KMS-11 (cell line): ENCODE data around the gene CACNA1G.

ENCODE experiments used
- H2AFZ ChIP-seq: fragments of 200-600 bp; sonication (generic); 2 replicates; pipeline ENCODE4 v1.6.1; 2016; ENCODE audit warnings: antibody characterized with exemption, mixed run types, low read depth
- H3K27ac ChIP-seq: fragments of 200-600 bp; sonication (generic); 2 replicates; pipeline ENCODE4 v1.6.1; 2016; ENCODE audit warnings: mild to moderate bottlenecking, mixed run types
- H3K27me3 ChIP-seq: fragments of 200-600 bp; sonication (generic); 2 replicates; pipeline ENCODE4 v1.6.1; 2017; ENCODE audit warnings: mild to moderate bottlenecking, low read depth, mixed run types, moderate library complexity; ENCODE audit not compliant: insufficient read depth
- H3K36me3 ChIP-seq: fragments of 200-600 bp; sonication (generic); 2 replicates; pipeline ENCODE4 v1.6.1; 2017; ENCODE audit warnings: mild to moderate bottlenecking, mixed run types; ENCODE audit not compliant: insufficient read depth
- H3K4me1 ChIP-seq: fragments of 200-600 bp; sonication (generic); 2 replicates; pipeline ENCODE4 v1.6.1; 2016; ENCODE audit warnings: mild to moderate bottlenecking, low read depth, mixed run types; ENCODE audit not compliant: poor library complexity, severe bottlenecking
- H3K4me2 ChIP-seq: fragments of 200-600 bp; sonication (generic); 2 replicates; pipeline ENCODE4 v1.7.0; 2016; ENCODE audit warnings: mild to moderate bottlenecking, mixed run types
- H3K4me3 ChIP-seq: fragments of 200-600 bp; sonication (generic); IDR thresholded peaks from 2 replicates; pipeline ENCODE4 v1.6.1; 2017; ENCODE audit warnings: low read depth, low read length, mixed read lengths; ENCODE audit not compliant: insufficient read depth
- H3K79me2 ChIP-seq: fragments of 200-600 bp; sonication (generic); 2 replicates; pipeline ENCODE4 v1.6.1; 2016; ENCODE audit warnings: low read depth, mixed run types; ENCODE audit not compliant: insufficient read depth
- H3K9ac ChIP-seq: fragments of 200-600 bp; sonication (generic); 2 replicates; pipeline ENCODE4 v1.6.1; 2016; ENCODE audit warnings: mild to moderate bottlenecking, mixed run types
- H4K20me1 ChIP-seq: fragments of 200-600 bp; sonication (generic); 2 replicates; pipeline ENCODE4 v1.6.1; 2016; ENCODE audit warnings: mild to moderate bottlenecking, mixed run types; ENCODE audit not compliant: insufficient read depth
- TF ChIP-seq, protein P1 (sequence below): fragments of 200-600 bp; sonication (generic); conservative IDR thresholded peaks from 2 replicates; pipeline ENCODE4 v1.6.1; 2017; ENCODE audit warnings: low read depth, mild to moderate bottlenecking, antibody characterized with exemption, low read length, moderate library complexity, mixed read lengths

The CACNA1G gene

DNA sequence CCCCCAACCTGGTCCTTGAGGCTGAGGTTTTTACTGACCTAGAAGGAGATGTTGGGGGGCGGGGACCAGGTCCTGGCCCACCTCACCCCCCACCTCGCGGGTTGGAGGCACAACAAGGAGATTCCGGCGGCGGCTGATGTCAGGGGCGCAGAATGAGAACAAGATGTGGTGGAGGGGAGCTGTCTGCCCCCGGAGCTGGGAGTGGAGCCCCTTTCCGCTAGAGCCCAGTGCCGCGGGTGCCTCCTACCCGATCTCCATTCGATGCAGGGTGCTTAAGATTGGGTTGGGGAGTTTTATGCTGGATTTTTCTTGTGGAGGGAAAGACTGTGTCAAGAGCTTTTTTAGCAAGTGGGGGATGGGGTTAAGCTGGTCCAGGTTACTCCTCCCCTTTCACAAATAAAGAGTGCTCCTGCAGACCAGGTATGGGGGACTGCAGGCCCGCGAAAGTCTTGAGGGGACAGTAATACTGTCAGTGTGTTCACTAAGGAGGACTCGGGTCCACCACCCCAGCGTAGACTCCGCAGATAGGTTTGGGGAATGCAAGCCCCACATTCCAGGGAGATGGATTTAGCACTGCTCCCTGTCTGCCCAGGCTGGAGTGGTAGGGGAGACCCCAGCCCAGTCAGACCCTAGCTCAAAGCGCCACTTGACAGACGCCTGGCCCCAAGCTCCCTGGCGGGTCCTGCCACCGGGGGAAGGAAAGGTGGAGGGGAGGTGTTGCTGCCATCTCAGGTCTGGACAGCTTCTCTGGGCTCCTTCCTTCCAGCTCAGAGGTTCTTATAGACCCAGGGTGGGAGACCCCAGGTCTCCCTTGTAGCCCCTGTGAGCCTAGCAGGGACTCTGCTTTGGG, 2.0 kb downstream of the CACNA1G start:
- H3K9ac ChIP-seq, result no peak overlapping the region
- H3K27me3 ChIP-seq, result peaks cover 67% of the 10 kb centered on the region
- H3K27ac ChIP-seq, result no peak overlapping the region
- no peaks in the 10 kb centered on the region for H4K20me1 ChIP-seq
- H2AFZ ChIP-seq, result no peak overlapping the region
- no peaks in the 10 kb centered on the region for H3K36me3 ChIP-seq
- peaks cover 9% of the 10 kb centered on the region for H3K4me1 ChIP-seq
- TF ChIP-seq, protein P1, sequence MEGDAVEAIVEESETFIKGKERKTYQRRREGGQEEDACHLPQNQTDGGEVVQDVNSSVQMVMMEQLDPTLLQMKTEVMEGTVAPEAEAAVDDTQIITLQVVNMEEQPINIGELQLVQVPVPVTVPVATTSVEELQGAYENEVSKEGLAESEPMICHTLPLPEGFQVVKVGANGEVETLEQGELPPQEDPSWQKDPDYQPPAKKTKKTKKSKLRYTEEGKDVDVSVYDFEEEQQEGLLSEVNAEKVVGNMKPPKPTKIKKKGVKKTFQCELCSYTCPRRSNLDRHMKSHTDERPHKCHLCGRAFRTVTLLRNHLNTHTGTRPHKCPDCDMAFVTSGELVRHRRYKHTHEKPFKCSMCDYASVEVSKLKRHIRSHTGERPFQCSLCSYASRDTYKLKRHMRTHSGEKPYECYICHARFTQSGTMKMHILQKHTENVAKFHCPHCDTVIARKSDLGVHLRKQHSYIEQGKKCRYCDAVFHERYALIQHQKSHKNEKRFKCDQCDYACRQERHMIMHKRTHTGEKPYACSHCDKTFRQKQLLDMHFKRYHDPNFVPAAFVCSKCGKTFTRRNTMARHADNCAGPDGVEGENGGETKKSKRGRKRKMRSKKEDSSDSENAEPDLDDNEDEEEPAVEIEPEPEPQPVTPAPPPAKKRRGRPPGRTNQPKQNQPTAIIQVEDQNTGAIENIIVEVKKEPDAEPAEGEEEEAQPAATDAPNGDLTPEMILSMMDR, result no peak
- H3K4me3 ChIP-seq, result no peak overlapping the region
- no peaks in the 10 kb centered on the region for H3K79me2 ChIP-seq
- H3K4me2 ChIP-seq, result no peak overlapping the region

- H3K79me2 ChIP-seq, result no peaks in the 10 kb centered on the region
- no peak overlapping the region for H3K27ac ChIP-seq
- H3K4me1 ChIP-seq, result peaks cover 9% of the 10 kb centered on the region
- no peak overlapping the region for H2AFZ ChIP-seq
- H3K36me3 ChIP-seq, result no peaks in the 10 kb centered on the region
- TF ChIP-seq, protein P1, result no peak
- no peak overlapping the region for H3K4me3 ChIP-seq
- H4K20me1 ChIP-seq, result no peaks in the 10 kb centered on the region
- peaks cover 71% of the 10 kb centered on the region for H3K27me3 ChIP-seq
- no peak overlapping the region for H3K4me2 ChIP-seq
- H3K9ac ChIP-seq, result no peak overlapping the region
Measured at GRCh38 chr17:50563092-50563511, 2.6 kb downstream of the CACNA1G start.

GRCh38 chr17:50564916-50565315, 4.4 kb downstream of the CACNA1G start:
- Histone ChIP-seq H3K27ac (no peak overlapping the region), H3K4me3 (no peak overlapping the region), H3K4me1 (peaks cover 9% of the 10 kb centered on the region), H3K36me3 (no peaks in the 10 kb centered on the region), H3K27me3 (peaks cover 73% of the 10 kb centered on the region), H4K20me1 (no peaks in the 10 kb centered on the region), H3K9ac (no peak overlapping the region), H3K4me2 (no peak overlapping the region), H2AFZ (no peak overlapping the region), H3K79me2 (no peaks in the 10 kb centered on the region)
- TF ChIP-seq, protein P1, result no peak

GRCh38 chr17:50565402-50566350, 5.2 kb downstream of the CACNA1G start:
- Histone ChIP-seq H3K9ac (no peak overlapping the region), H3K4me2 (no peak overlapping the region), H3K27me3 (peaks cover 71% of the 10 kb centered on the region)

More at GRCh38 chr17:50565402-50566350, 5.2 kb downstream of the CACNA1G start:
- Histone ChIP-seq H3K79me2 (no peaks in the 10 kb centered on the region), H3K4me1 (peaks cover 6% of the 10 kb centered on the region), H2AFZ (no peak overlapping the region), H4K20me1 (no peaks in the 10 kb centered on the region), H3K36me3 (no peaks in the 10 kb centered on the region), H3K4me3 (no peak overlapping the region), H3K27ac (no peak overlapping the region)
- TF ChIP-seq, protein P1, result no peak
